ENCODE results near the gene CCNK. TPM values are rescaled to one million over a fixed set of nuclear protein-coding genes. Genes with fewer than 3 reads are reported as not detected.
A peak's percentile ranks its signal among the peaks of the same experiment; 100 is the strongest.

The CCNK gene
- total and polyA plus RNA-seq, 2 of the 13 experiments (the other 11 are each of a cell fraction or from before 2014, with no cell fraction given) = 4.9 to 9.7 TPM

DNA sequence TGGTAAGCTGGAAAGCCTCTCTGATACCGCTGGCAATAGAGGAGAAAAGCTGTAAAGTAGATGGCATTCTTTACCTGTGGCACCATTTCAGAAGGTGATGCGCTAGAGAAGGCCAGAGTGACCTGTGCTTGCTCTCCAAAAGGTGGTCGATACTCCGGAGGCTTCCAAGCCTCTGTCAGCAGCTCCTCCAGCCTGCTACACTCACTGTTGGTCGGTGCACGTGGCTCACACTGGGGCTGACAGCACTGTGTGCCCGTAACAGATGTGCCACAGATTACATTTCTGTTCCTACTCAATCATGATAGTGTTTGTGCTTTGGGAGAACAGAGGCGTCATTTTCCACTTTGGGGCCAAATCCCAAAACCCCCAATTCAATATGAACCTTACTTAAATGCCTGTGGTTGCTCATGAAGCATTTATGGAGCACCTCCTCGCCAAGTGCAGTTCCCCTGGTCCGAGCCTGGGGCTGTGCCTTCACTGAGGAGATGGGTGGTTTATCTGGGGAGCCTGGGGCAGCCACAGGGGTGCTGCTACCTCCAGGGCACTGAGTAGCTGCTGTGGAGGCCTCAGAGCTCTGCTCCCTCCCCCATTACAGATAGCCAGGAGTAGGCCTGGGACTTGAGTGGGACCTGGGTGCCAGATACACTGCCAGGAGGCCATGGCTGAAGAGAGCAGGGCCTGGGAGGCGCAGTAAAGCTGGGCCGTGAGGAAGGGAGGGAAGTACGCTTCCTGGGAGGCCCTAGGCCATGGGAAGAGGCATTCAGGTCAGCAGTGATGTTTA, 26.8 kb downstream of the CCNK start:
- intact Hi-C loops (cut with micrococcal nuclease; ENCODE audit: unreplicated experiment) (no loop called here), in situ Hi-C loops (cut with HindIII; ENCODE audit: extremely low pct_ligation_motif_present, low pct_unique_long_range_greater_than_20kb) (no loop called here)
- H3K9me3 ChIP-seq (ENCODE audit: low read length) = no peaks in the 10 kb centered on the region
- WGBS (ENCODE audit: low lambda C conversion rate) = 99% methylated on average over 13 of the region's 13 CpGs
- peaks cover 31 to 82% of the 10 kb centered on the region in 2 experiments; a peak in 4 of 5 replicates for H3K36me3 ChIP-seq (replicated peaks in 1 of 2; ENCODE audit: control insufficient read depth in 1 of 2, insufficient read depth in 2 of 2, low read length in 2 of 2)
- no TSS peak for BruUV-seq (replicated peaks)
- no peak overlapping the region for H3K27ac ChIP-seq (ENCODE audit: extremely low read length, insufficient read depth, low read length)
- no peaks in the 10 kb centered on the region for H3K27me3 ChIP-seq (ENCODE audit: control insufficient read depth in 1 of 2, insufficient read depth in 2 of 2, low read length in 2 of 2)
- H3K9ac ChIP-seq (ENCODE audit: insufficient read depth, low read depth, low read length) = no peak overlapping the region
- no peaks in the 10 kb centered on the region for H3K4me1 ChIP-seq (ENCODE audit: insufficient read depth, low read length)
- H3K4me3 ChIP-seq (replicated peaks in 1 of 3; ENCODE audit: insufficient read depth in 1 of 3, low read depth in 2 of 3, low read length in 3 of 3) = no peak overlapping the region
- DNase-seq (ENCODE audit: low spot score) (no peak), ATAC-seq (peak; percentile 3; the same call in 2 of the 3 replicates), FAIRE-seq (no peak)
- no peak overlapping the region for H3K4me2 ChIP-seq (ENCODE audit: low read depth, low read length)
- ChIA-PET POLR2A (no interaction called here), CTCF (ENCODE audit: low intra/inter-chr PET ratio, low total read pairs) (no interaction called here)
- TF ChIP-seq, protein P1, sequence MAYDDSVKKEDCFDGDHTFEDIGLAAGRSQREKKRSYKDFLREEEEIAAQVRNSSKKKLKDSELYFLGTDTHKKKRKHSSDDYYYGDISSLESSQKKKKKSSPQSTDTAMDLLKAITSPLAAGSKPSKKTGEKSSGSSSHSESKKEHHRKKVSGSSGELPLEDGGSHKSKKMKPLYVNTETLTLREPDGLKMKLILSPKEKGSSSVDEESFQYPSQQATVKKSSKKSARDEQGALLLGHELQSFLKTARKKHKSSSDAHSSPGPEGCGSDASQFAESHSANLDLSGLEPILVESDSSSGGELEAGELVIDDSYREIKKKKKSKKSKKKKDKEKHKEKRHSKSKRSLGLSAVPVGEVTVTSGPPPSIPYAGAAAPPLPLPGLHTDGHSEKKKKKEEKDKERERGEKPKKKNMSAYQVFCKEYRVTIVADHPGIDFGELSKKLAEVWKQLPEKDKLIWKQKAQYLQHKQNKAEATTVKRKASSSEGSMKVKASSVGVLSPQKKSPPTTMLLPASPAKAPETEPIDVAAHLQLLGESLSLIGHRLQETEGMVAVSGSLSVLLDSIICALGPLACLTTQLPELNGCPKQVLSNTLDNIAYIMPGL (CRISPR knock-in tag; IDR thresholded peaks at IDR 0.05; ENCODE audit: borderline replicate concordance in 1 of 2, low read depth in 1 of 2) = no peak
- TF ChIP-seq POLR2A (IDR thresholded peaks at IDR 0.05; ENCODE audit: insufficient read depth in 1 of 2, low read depth in 2 of 2, low read length in 2 of 2) (peak in 1 of 2 experiments; percentile 32; a peak in 2 of 4 replicates), ZSCAN22 (CRISPR knock-in tag; IDR thresholded peaks at IDR 0.05) (no peak), SRSF9 (IDR thresholded peaks at IDR 0.05; ENCODE audit: borderline replicate concordance, insufficient read depth, low read depth, low read length, poor library complexity, severe bottlenecking) (no peak), AGO2 (optimal IDR thresholded peaks at IDR 0.05; ENCODE audit: low read depth, low read length) (peak; percentile 42), IKZF4 (CRISPR knock-in tag; IDR thresholded peaks at IDR 0.05; ENCODE audit: borderline replicate concordance, low read depth, not compliant biosample characterization) (no peak), ZNF615 (CRISPR knock-in tag; IDR thresholded peaks at IDR 0.05; ENCODE audit: borderline replicate concordance) (no peak), RBM22 (optimal IDR thresholded peaks at IDR 0.05; ENCODE audit: low read length) (peak; percentile 70), THYN1 (CRISPR knock-in tag; IDR thresholded peaks at IDR 0.05; ENCODE audit: borderline replicate concordance, low read depth) (no peak), AKAP8 (CRISPR knock-in tag; IDR thresholded peaks at IDR 0.05) (no peak), ZSCAN12 (CRISPR knock-in tag; IDR thresholded peaks at IDR 0.05) (no peak)
- TF ChIP-seq, protein P2, sequence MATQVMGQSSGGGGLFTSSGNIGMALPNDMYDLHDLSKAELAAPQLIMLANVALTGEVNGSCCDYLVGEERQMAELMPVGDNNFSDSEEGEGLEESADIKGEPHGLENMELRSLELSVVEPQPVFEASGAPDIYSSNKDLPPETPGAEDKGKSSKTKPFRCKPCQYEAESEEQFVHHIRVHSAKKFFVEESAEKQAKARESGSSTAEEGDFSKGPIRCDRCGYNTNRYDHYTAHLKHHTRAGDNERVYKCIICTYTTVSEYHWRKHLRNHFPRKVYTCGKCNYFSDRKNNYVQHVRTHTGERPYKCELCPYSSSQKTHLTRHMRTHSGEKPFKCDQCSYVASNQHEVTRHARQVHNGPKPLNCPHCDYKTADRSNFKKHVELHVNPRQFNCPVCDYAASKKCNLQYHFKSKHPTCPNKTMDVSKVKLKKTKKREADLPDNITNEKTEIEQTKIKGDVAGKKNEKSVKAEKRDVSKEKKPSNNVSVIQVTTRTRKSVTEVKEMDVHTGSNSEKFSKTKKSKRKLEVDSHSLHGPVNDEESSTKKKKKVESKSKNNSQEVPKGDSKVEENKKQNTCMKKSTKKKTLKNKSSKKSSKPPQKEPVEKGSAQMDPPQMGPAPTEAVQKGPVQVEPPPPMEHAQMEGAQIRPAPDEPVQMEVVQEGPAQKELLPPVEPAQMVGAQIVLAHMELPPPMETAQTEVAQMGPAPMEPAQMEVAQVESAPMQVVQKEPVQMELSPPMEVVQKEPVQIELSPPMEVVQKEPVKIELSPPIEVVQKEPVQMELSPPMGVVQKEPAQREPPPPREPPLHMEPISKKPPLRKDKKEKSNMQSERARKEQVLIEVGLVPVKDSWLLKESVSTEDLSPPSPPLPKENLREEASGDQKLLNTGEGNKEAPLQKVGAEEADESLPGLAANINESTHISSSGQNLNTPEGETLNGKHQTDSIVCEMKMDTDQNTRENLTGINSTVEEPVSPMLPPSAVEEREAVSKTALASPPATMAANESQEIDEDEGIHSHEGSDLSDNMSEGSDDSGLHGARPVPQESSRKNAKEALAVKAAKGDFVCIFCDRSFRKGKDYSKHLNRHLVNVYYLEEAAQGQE (IDR thresholded peaks at IDR 0.05; ENCODE audit: borderline replicate concordance in 1 of 2, low read depth in 1 of 2, low read length in 2 of 2) = no peak
- TF ChIP-seq, protein P3, sequence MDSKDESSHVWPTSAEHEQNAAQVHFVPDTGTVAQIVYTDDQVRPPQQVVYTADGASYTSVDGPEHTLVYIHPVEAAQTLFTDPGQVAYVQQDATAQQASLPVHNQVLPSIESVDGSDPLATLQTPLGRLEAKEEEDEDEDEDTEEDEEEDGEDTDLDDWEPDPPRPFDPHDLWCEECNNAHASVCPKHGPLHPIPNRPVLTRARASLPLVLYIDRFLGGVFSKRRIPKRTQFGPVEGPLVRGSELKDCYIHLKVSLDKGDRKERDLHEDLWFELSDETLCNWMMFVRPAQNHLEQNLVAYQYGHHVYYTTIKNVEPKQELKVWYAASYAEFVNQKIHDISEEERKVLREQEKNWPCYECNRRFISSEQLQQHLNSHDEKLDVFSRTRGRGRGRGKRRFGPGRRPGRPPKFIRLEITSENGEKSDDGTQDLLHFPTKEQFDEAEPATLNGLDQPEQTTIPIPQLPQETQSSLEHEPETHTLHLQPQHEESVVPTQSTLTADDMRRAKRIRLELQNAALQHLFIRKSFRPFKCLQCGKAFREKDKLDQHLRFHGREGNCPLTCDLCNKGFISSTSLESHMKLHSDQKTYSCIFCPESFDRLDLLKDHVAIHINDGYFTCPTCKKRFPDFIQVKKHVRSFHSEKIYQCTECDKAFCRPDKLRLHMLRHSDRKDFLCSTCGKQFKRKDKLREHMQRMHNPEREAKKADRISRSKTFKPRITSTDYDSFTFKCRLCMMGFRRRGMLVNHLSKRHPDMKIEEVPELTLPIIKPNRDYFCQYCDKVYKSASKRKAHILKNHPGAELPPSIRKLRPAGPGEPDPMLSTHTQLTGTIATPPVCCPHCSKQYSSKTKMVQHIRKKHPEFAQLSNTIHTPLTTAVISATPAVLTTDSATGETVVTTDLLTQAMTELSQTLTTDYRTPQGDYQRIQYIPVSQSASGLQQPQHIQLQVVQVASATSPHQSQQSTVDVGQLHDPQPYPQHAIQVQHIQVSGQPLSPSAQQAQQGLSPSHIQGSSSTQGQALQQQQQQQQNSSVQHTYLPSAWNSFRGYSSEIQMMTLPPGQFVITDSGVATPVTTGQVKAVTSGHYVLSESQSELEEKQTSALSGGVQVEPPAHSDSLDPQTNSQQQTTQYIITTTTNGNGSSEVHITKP (CRISPR knock-in tag; IDR thresholded peaks at IDR 0.05; ENCODE audit: low read depth) = no peak
- H2AFZ ChIP-seq (ENCODE audit: low read length) = no peak overlapping the region
- peaks cover 4% of the 10 kb centered on the region; the same call in 1 of the 2 replicates for H4K20me1 ChIP-seq (ENCODE audit: insufficient read depth, low read length)
- no peaks in the 10 kb centered on the region for H3K79me2 ChIP-seq (ENCODE audit: insufficient read depth, low read length)

Measured in HepG2 (cell line).